NCI-H2171 (cell line): ENCODE data around the gene SH2D3C.

Source experiments
- DNase-seq: peaks from one replicate; lab custom pipeline; 2025; lab: John Stamatoyannopoulos, UW

Gene SH2D3C

GRCh38 chr9:127738666-127739065, 39.8 kb downstream of the SH2D3C start:
- no peak for DNase-seq

- no peak for DNase-seq
Observed at GRCh38 chr9:127735530-127736185, 42.8 kb downstream of the SH2D3C start.

- DNase-seq, result peak; percentile 100
Observed at GRCh38 chr9:127734747-127735529, 43.5 kb downstream of the SH2D3C start, which contains the start of gene TOR2A. Gene TOR2A, minus strand, starts transcription at chr9:127735294. Its CDS starts 24 bp downstream, at chr9:127735270.

GRCh38 chr9:127734247-127734746, 44.2 kb downstream of the SH2D3C start:
- DNase-seq, result no peak

- no peak for DNase-seq
Observed at GRCh38 chr9:127733614-127734013, 44.9 kb downstream of the SH2D3C start.

GRCh38 chr9:127732444-127732843, 46.0 kb downstream of the SH2D3C start:
- no peak for DNase-seq

- DNase-seq, result no peak
Observed at GRCh38 chr9:127731938-127732337, 46.5 kb downstream of the SH2D3C start.

GRCh38 chr9:127730799-127731410, 47.6 kb downstream of the SH2D3C start:
- no peak for DNase-seq

GRCh38 chr9:127730262-127730661, 48.2 kb downstream of the SH2D3C start:
- no peak for DNase-seq

GRCh38 chr9:127729522-127730256, 48.8 kb downstream of the SH2D3C start:
- DNase-seq, result no peak

GRCh38 chr9:127728808-127729207, 49.7 kb downstream of the SH2D3C start:
- no peak for DNase-seq

GRCh38 chr9:127726871-127727270, 51.6 kb downstream of the SH2D3C start:
- DNase-seq, result no peak

- no peak for DNase-seq
Observed at GRCh38 chr9:127724012-127724411, 54.5 kb downstream of the SH2D3C start.

GRCh38 chr9:127723444-127723843, 55.0 kb downstream of the SH2D3C start:
- DNase-seq, result no peak

- DNase-seq, result no peak
Observed at GRCh38 chr9:127723013-127723412, 55.5 kb downstream of the SH2D3C start.

GRCh38 chr9:127722055-127722745, 56.3 kb downstream of the SH2D3C start:
- DNase-seq, result peak; percentile 33

- DNase-seq, result peak; percentile 56
Observed at GRCh38 chr9:127721391-127721821, 57.1 kb downstream of the SH2D3C start.

- DNase-seq, result no peak
Observed at GRCh38 chr9:127720865-127721227, 57.6 kb downstream of the SH2D3C start.

- DNase-seq, result no peak
Observed at GRCh38 chr9:127720031-127720864, 58.2 kb downstream of the SH2D3C start.

GRCh38 chr9:127717766-127718165, 60.7 kb downstream of the SH2D3C start:
- DNase-seq, result no peak

- no peak for DNase-seq
Observed at GRCh38 chr9:127716412-127716811, 62.1 kb downstream of the SH2D3C start.
